K562 (cell line): Measurements from ENCODE around the gene ACTN1. TPM values are rescaled to one million over a fixed set of nuclear protein-coding genes. Genes with fewer than 3 reads are reported as not detected.

Experiments used
- CXXC5 ChIP-seq: fragments of 250-450 bp; sonication (Bioruptor Pico); IDR thresholded peaks from 2 replicates; pipeline ENCODE4 v1.8.0; 2022; ENCODE audit warnings: inconsistent platforms, mild to moderate bottlenecking, moderate library complexity
- EP400 ChIP-seq: fragments of 450-650 bp; IDR thresholded peaks from 2 replicates; pipeline ENCODE4 v1.6.1; 2017; ENCODE audit warnings: antibody characterized with exemption, mild to moderate bottlenecking, moderate library complexity
- EWSR1 ChIP-seq: fragments of 450-650 bp; IDR thresholded peaks from 2 replicates; pipeline ENCODE4 v1.6.1; 2018; ENCODE audit warnings: borderline replicate concordance, mild to moderate bottlenecking, low read depth, moderate library complexity; ENCODE audit not compliant: partially characterized antibody
- EZH2 ChIP-seq: IDR thresholded peaks from 2 replicates; pipeline ENCODE4 v1.6.1; 2012; ENCODE audit warnings: low read depth, mild to moderate bottlenecking, inconsistent platforms, low read length, borderline replicate concordance
- FOS ChIP-seq: IDR thresholded peaks from 3 replicates; pipeline ENCODE4 v1.6.1; 2011; ENCODE audit not compliant: insufficient read length; ENCODE audit errors: extremely low read depth
- GATAD2A ChIP-seq: fragments of 450-650 bp; IDR thresholded peaks from 2 replicates; pipeline ENCODE4 v1.6.1; 2017
- HDAC1 ChIP-seq, 2 experiments: fragments of 450-650 bp; IDR thresholded peaks; 2 replicates each; pipeline ENCODE4 v1.6.1; 2016 to 2017; ENCODE audit warnings: inconsistent platforms in 1 of 2, mild to moderate bottlenecking in 1 of 2, moderate library complexity in 1 of 2
- KLF13 ChIP-seq: fragments of 450-650 bp; IDR thresholded peaks from 2 replicates; pipeline ENCODE4 v1.6.1; 2016; ENCODE audit warnings: missing genetic modification characterization, low read depth, mild to moderate bottlenecking, missing compliant biosample characterization, moderate library complexity, borderline replicate concordance
- MECOM ChIP-seq: fragments of 250-450 bp; sonication (Bioruptor Pico); IDR thresholded peaks from 2 replicates; pipeline ENCODE4 v1.8.0; 2022; ENCODE audit warnings: inconsistent platforms
- MYC ChIP-seq, 2 experiments: fragments of 250-450 bp in 1 of 2; sonication (Bioruptor Pico) in 1 of 2; IDR thresholded peaks; 2 replicates each; pipeline versions ENCODE4 v1.5.1 to v1.6.1; 2012 to 2021; ENCODE audit warnings: low read depth in 2 of 2, borderline replicate concordance in 1 of 2, improper control_type of control experiment in 1 of 2, low read length in 1 of 2, mild to moderate bottlenecking in 1 of 2, moderate library complexity in 1 of 2
- NEUROD1 ChIP-seq: fragments of 150-350 bp; IDR thresholded peaks from 2 replicates; pipeline ENCODE4 v1.6.1; 2014; ENCODE audit warnings: borderline replicate concordance, low read length, low read depth; ENCODE audit not compliant: partially characterized antibody
- RAD51 ChIP-seq: fragments of 450-650 bp; IDR thresholded peaks from 2 replicates; pipeline ENCODE4 v1.7.1; 2016; ENCODE audit warnings: low read depth, mild to moderate bottlenecking, borderline replicate concordance
- RBM39 ChIP-seq: fragments of 200-400 bp; formaldehyde crosslinking; optimal IDR thresholded peaks from 2 replicates; pipeline ENCODE3; 2018; ENCODE audit warnings: low read depth, low read length
- USF1 ChIP-seq: sonication (generic); formaldehyde crosslinking; IDR thresholded peaks from 2 replicates; pipeline ENCODE4 v1.9.0; 2022; ENCODE audit warnings: mild to moderate bottlenecking, missing genetic modification reagents
- ZNF395 ChIP-seq: fragments of 200-800 bp; sonication (Bioruptor generic); IDR thresholded peaks from 2 replicates; pipeline ENCODE4 v1.6.1; 2017; ENCODE audit warnings: missing genetic modification characterization, missing compliant biosample characterization
- polyA plus RNA-seq, 8 experiments: library from polyadenylated mRNA; depleted of rRNA in 4 of 8; stranded (reverse) in 5 of 8; unstranded in 3 of 8; fragments of >200 nt; fragmentation: Nextera tagmentation in 2 of 8; fragmentation: Illumina TruSeq in 1 of 8; extraction: Ambion mirVana in 2 of 8; extraction: Trizol in 1 of 8; gene quantifications; 2 replicates each; pipeline versions ENCODE4 v1.2.1 to v1.2.3, GENCODE V29; 2011 to 2014; ENCODE audit warnings: inconsistent platforms in 1 of 8, missing spikeins in 1 of 8
- total RNA-seq, 7 experiments: library from RNA; depleted of rRNA in 6 of 7; stranded (reverse); fragments of >200 nt in 6 of 7; fragmentation: Illumina TruSeq in 2 of 7; extraction: Trizol in 2 of 7; gene quantifications; 2 replicates each; pipeline versions ENCODE4 v1.2.1 to v1.2.3, GENCODE V29; 2011 to 2021; ENCODE audit warnings: low replicate concordance in 1 of 7
- TF ChIP-seq, protein P1 (sequence below): fragments of 250-450 bp; sonication (Bioruptor Pico); IDR thresholded peaks from 2 replicates; pipeline ENCODE4 v1.4.0; 2020; ENCODE audit warnings: borderline replicate concordance
- TF ChIP-seq, protein P2 (sequence below), 2 experiments: fragments of 200-800 bp in 1 of 2; sonication (Bioruptor generic) in 1 of 2; sonication (generic) in 1 of 2; formaldehyde crosslinking in 1 of 2; IDR thresholded peaks in 1 of 2; conservative IDR thresholded peaks in 1 of 2; 2 replicates each; pipeline versions ENCODE4 v1.5.0 to v1.6.1; 2016 to 2020; ENCODE audit warnings: missing compliant biosample characterization in 1 of 2, missing genetic modification characterization in 1 of 2, missing genetic modification reagents in 1 of 2
- TF ChIP-seq, protein P3 (sequence below), 2 experiments: fragments of 450-650 bp; conservative IDR thresholded peaks; 2 replicates each; pipeline ENCODE4 v1.6.1; 2017; ENCODE audit warnings: mild to moderate bottlenecking in 2 of 2, moderate library complexity in 2 of 2

The ACTN1 gene
- total and polyA plus RNA-seq, 9 of the 15 experiments (the other 6 are each of a cell fraction or from before 2014, with no cell fraction given) = 2.2 to 67.7 (median 34.5) TPM

- TF ChIP-seq ZNF395 (CRISPR knock-in tag) (peak; percentile 44; the same call in 1 of the 2 replicates), EZH2 (no peak), RBM39 (no peak), USF1 (peak; percentile 67), RAD51 (peak; percentile 56; the same call in 1 of the 2 replicates), FOS (peak; percentile 89), MECOM (CRISPR knock-in tag) (no peak), HDAC1 (IDR thresholded peaks at IDR 0.05) (peak in 1 of 2 experiments; percentile 27; a peak in 1 of 4 replicates), NEUROD1 (peak; percentile 83), CXXC5 (CRISPR knock-in tag) (peak; percentile 76), KLF13 (0 out of 2 replicates have a peak, but pooled peaks have one; percentile 21), EP400 (peak; percentile 33; the same call in 1 of the 2 replicates), MYC (IDR thresholded peaks at IDR 0.05; ENCODE audit: low read depth, low read length) (0 out of 2 replicates have a peak, but pooled peaks have one; percentile 23), MYC (CRISPR knock-in tag; IDR thresholded peaks at IDR 0.05; ENCODE audit: borderline replicate concordance, low read depth) (no peak), GATAD2A (0 out of 2 replicates have a peak, but pooled peaks have one; percentile 21), EWSR1 (no peak)
- TF ChIP-seq, protein P1, sequence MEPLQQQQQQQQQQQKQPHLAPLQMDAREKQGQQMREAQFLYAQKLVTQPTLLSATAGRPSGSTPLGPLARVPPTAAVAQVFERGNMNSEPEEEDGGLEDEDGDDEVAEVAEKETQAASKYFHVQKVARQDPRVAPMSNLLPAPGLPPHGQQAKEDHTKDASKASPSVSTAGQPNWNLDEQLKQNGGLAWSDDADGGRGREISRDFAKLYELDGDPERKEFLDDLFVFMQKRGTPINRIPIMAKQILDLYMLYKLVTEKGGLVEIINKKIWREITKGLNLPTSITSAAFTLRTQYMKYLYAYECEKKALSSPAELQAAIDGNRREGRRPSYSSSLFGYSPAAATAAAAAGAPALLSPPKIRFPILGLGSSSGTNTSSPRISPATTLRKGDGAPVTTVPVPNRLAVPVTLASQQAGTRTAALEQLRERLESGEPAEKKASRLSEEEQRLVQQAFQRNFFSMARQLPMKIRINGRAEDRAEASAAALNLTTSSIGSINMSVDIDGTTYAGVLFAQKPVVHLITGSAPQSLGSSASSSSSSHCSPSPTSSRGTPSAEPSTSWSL (CRISPR knock-in tag) = no peak
- TF ChIP-seq, protein P2, sequence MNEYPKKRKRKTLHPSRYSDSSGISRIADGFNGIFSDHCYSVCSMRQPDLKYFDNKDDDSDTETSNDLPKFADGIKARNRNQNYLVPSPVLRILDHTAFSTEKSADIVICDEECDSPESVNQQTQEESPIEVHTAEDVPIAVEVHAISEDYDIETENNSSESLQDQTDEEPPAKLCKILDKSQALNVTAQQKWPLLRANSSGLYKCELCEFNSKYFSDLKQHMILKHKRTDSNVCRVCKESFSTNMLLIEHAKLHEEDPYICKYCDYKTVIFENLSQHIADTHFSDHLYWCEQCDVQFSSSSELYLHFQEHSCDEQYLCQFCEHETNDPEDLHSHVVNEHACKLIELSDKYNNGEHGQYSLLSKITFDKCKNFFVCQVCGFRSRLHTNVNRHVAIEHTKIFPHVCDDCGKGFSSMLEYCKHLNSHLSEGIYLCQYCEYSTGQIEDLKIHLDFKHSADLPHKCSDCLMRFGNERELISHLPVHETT (CRISPR knock-in tag; conservative IDR thresholded peaks at IDR 0.05 in 1 of 2, IDR thresholded peaks at IDR 0.05 in 1 of 2) = peak in 1 of 2 experiments; percentile 77; a peak in 2 of 4 replicates
- TF ChIP-seq, protein P3, sequence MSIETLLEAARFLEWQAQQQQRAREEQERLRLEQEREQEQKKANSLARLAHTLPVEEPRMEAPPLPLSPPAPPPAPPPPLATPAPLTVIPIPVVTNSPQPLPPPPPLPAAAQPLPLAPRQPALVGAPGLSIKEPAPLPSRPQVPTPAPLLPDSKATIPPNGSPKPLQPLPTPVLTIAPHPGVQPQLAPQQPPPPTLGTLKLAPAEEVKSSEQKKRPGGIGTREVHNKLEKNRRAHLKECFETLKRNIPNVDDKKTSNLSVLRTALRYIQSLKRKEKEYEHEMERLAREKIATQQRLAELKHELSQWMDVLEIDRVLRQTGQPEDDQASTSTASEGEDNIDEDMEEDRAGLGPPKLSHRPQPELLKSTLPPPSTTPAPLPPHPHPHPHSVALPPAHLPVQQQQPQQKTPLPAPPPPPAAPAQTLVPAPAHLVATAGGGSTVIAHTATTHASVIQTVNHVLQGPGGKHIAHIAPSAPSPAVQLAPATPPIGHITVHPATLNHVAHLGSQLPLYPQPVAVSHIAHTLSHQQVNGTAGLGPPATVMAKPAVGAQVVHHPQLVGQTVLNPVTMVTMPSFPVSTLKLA (conservative IDR thresholded peaks at IDR 0.05) = peak; percentile 59 to 68
Measured at GRCh38 chr14:68979021-68979721, at the start of gene ACTN1 (continued).
